K562 (cell line): ENCODE results near the gene IMMP2L. TPM values are rescaled to one million over a fixed set of nuclear protein-coding genes. Genes with fewer than 3 reads are reported as not detected.

ENCODE experiments used
- ATF1 ChIP-seq, 2 experiments: fragments of 450-650 bp in 1 of 2; IDR thresholded peaks; 2 replicates each; pipeline ENCODE4 v1.6.1; 2016; ENCODE audit warnings: missing compliant biosample characterization in 1 of 2, missing genetic modification characterization in 1 of 2
- BMI1 ChIP-seq: fragments of 150-350 bp; IDR thresholded peaks from 2 replicates; pipeline ENCODE4 v1.6.1; 2014; ENCODE audit warnings: low read length
- CEBPB ChIP-seq: fragments of 450-650 bp; IDR thresholded peaks from 2 replicates; pipeline ENCODE4 v1.6.1; 2016; ENCODE audit warnings: missing genetic modification characterization, missing compliant biosample characterization
- CREB3L1 ChIP-seq: fragments of 450-650 bp; IDR thresholded peaks from 2 replicates; pipeline ENCODE4 v1.6.1; 2014; ENCODE audit warnings: low read depth, mild to moderate bottlenecking, moderate library complexity, borderline replicate concordance
- FOXJ3 ChIP-seq: sonication (generic); formaldehyde crosslinking; IDR thresholded peaks from 2 replicates; pipeline ENCODE4 v1.4.0; 2020; ENCODE audit warnings: mild to moderate bottlenecking, missing genetic modification reagents
- GABPB2 ChIP-seq: fragments of 250-450 bp; sonication (Bioruptor Pico); conservative IDR thresholded peaks from 2 replicates; pipeline ENCODE4 v1.5.1; 2021; ENCODE audit warnings: mild to moderate bottlenecking
- HDAC1 ChIP-seq, 2 experiments: fragments of 450-650 bp; IDR thresholded peaks; 2 replicates each; pipeline ENCODE4 v1.6.1; 2016 to 2017; ENCODE audit warnings: inconsistent platforms in 1 of 2, mild to moderate bottlenecking in 1 of 2, moderate library complexity in 1 of 2
- HNRNPUL1 ChIP-seq: fragments of 200-400 bp; formaldehyde crosslinking; IDR thresholded peaks from 2 replicates; pipeline ENCODE4 v1.6.1; 2017; ENCODE audit warnings: low read length
- JUND ChIP-seq, 2 experiments: IDR thresholded peaks; 2 replicates in 1 of 2; 3 replicates in 1 of 2; pipeline ENCODE4 v1.6.1; 2011; ENCODE audit warnings: borderline replicate concordance in 2 of 2, low read depth in 2 of 2, low read length in 2 of 2, improper control_type of control experiment in 1 of 2, missing biosample characterization in 1 of 2, missing genetic modification characterization in 1 of 2, missing genetic modification reagents in 1 of 2
- KAT2B ChIP-seq: IDR thresholded peaks from one replicate; pipeline ENCODE4 v1.6.1; 2012; ENCODE audit warnings: low read depth, mild to moderate bottlenecking, control low read depth, inconsistent platforms, low read length, moderate library complexity
- LARP7 ChIP-seq: fragments of 450-650 bp; IDR thresholded peaks from 2 replicates; pipeline ENCODE4 v1.6.1; 2016
- MTA3 ChIP-seq: fragments of 450-650 bp; formaldehyde crosslinking; IDR thresholded peaks from 2 replicates; pipeline ENCODE4 v1.6.1; 2017; ENCODE audit warnings: mild to moderate bottlenecking, borderline replicate concordance
- NR2C2 ChIP-seq, 2 experiments: fragments of 200-800 bp in 1 of 2; sonication (Bioruptor generic) in 1 of 2; sonication (generic) in 1 of 2; formaldehyde crosslinking in 1 of 2; IDR thresholded peaks; 2 replicates each; pipeline versions ENCODE4 v1.6.1 to v1.8.0; 2016 to 2022; ENCODE audit warnings: mild to moderate bottlenecking in 1 of 2, missing compliant biosample characterization in 1 of 2, missing genetic modification characterization in 1 of 2, missing genetic modification reagents in 1 of 2
- PBX2 ChIP-seq, 2 experiments: IDR thresholded peaks in 1 of 2; conservative IDR thresholded peaks in 1 of 2; 2 replicates each; pipeline ENCODE4 v1.6.1; 2016; ENCODE audit warnings: low read depth in 2 of 2, mild to moderate bottlenecking in 1 of 2, missing compliant biosample characterization in 1 of 2, missing genetic modification characterization in 1 of 2, moderate library complexity in 1 of 2
- SIX5 ChIP-seq, 2 experiments: IDR thresholded peaks; 2 replicates each; pipeline ENCODE4 v1.6.1; 2011; ENCODE audit warnings: low read length in 2 of 2, borderline replicate concordance in 1 of 2, low read depth in 1 of 2, mild to moderate bottlenecking in 1 of 2, moderate library complexity in 1 of 2; ENCODE audit not compliant: insufficient read depth in 1 of 2
- SMARCE1 ChIP-seq: fragments of 450-650 bp; IDR thresholded peaks from 2 replicates; pipeline ENCODE4 v1.7.1; 2016; ENCODE audit warnings: mild to moderate bottlenecking
- THRAP3 ChIP-seq: fragments of 450-650 bp; IDR thresholded peaks from 2 replicates; pipeline ENCODE4 v1.6.1; 2016; ENCODE audit warnings: mild to moderate bottlenecking, inconsistent platforms, borderline replicate concordance
- ZBTB5 ChIP-seq: fragments of 450-650 bp; IDR thresholded peaks from 2 replicates; pipeline ENCODE4 v1.6.1; 2017; ENCODE audit warnings: antibody characterized with exemption
- ZNF197 ChIP-seq: fragments of 200-800 bp; sonication (Bioruptor generic); IDR thresholded peaks from 2 replicates; pipeline ENCODE4 v1.6.1; 2016; ENCODE audit warnings: low read depth, missing genetic modification characterization, missing compliant biosample characterization
- polyA plus RNA-seq, 8 experiments: library from polyadenylated mRNA; depleted of rRNA in 4 of 8; stranded (reverse) in 5 of 8; unstranded in 3 of 8; fragments of >200 nt; fragmentation: Nextera tagmentation in 2 of 8; fragmentation: Illumina TruSeq in 1 of 8; extraction: Ambion mirVana in 2 of 8; extraction: Trizol in 1 of 8; gene quantifications; 2 replicates each; pipeline versions ENCODE4 v1.2.1 to v1.2.3, GENCODE V29; 2011 to 2014; ENCODE audit warnings: inconsistent platforms in 1 of 8, missing spikeins in 1 of 8
- total RNA-seq, 7 experiments: library from RNA; depleted of rRNA in 6 of 7; stranded (reverse); fragments of >200 nt in 6 of 7; fragmentation: Illumina TruSeq in 2 of 7; extraction: Trizol in 2 of 7; gene quantifications; 2 replicates each; pipeline versions ENCODE4 v1.2.1 to v1.2.3, GENCODE V29; 2011 to 2021; ENCODE audit warnings: low replicate concordance in 1 of 7

The IMMP2L gene
- total and polyA plus RNA-seq, 9 of the 15 experiments (the other 6 are each of a cell fraction or from before 2014, with no cell fraction given): 29.7 to 116 (median 53.0) TPM

- TF ChIP-seq SMARCE1: 0 out of 2 replicates have a peak, but pooled peaks have one; percentile 16
- no peak for TF ChIP-seq ATF1 (CRISPR knock-in tag; IDR thresholded peaks at IDR 0.05)
- TF ChIP-seq ATF1 (tag; IDR thresholded peaks at IDR 0.05): peak; percentile 22; the same call in 1 of the 2 replicates
- 0 out of 2 replicates have a peak, but pooled peaks have one; percentile 11 for TF ChIP-seq THRAP3
- no peak for TF ChIP-seq JUND (IDR thresholded peaks at IDR 0.05; ENCODE audit: borderline replicate concordance, low read depth, low read length)
- TF ChIP-seq JUND (tag; IDR thresholded peaks at IDR 0.05; ENCODE audit: borderline replicate concordance, low read depth, low read length): 0 out of 3 replicates have a peak, but pooled peaks have one; percentile 3
- TF ChIP-seq MTA3: no peak
- TF ChIP-seq ZBTB5: no peak
- 0 out of 2 replicates have a peak, but pooled peaks have one; percentile 38 for TF ChIP-seq ZNF197 (CRISPR knock-in tag)
- no peak for TF ChIP-seq LARP7
- no peak for TF ChIP-seq BMI1
- TF ChIP-seq HDAC1 (IDR thresholded peaks at IDR 0.05): no peak
- TF ChIP-seq FOXJ3 (CRISPR knock-in tag): no peak
- TF ChIP-seq NR2C2 (CRISPR knock-in tag; IDR thresholded peaks at IDR 0.05): no peak
- peak; percentile 52; the same call in 1 of the 2 replicates for TF ChIP-seq NR2C2 (tag; IDR thresholded peaks at IDR 0.05)
- TF ChIP-seq KAT2B: no peak
- no peak for TF ChIP-seq PBX2 (CRISPR knock-in tag; IDR thresholded peaks at IDR 0.05; ENCODE audit: low read depth)
- 0 out of 2 replicates have a peak, but pooled peaks have one; percentile 4 for TF ChIP-seq PBX2 (tag; conservative IDR thresholded peaks at IDR 0.05; ENCODE audit: low read depth)
- TF ChIP-seq HNRNPUL1: no peak
- no peak for TF ChIP-seq GABPB2
- TF ChIP-seq CREB3L1: 0 out of 2 replicates have a peak, but pooled peaks have one; percentile 15
- TF ChIP-seq CEBPB (tag): no peak
- TF ChIP-seq SIX5 (IDR thresholded peaks at IDR 0.05; ENCODE audit: borderline replicate concordance in 1 of 2, insufficient read depth in 1 of 2, low read depth in 1 of 2, low read length in 2 of 2): no peak
These were observed 86.9 kb downstream of the IMMP2L start (continued) for GRCh38 chr7:111475419-111475748.
